HepG2 (cell line): ENCODE results near the gene SERPINB1. TPM values are rescaled to one million over a fixed set of nuclear protein-coding genes. Genes with fewer than 3 reads are reported as not detected.
A peak's percentile ranks its signal among the peaks of the same experiment; 100 is the strongest.

Experiments used
- AHDC1 ChIP-seq: sonication (generic); formaldehyde crosslinking; IDR thresholded peaks from 2 replicates; pipeline ENCODE4 v1.5.1; 2020; ENCODE audit warnings: mild to moderate bottlenecking, missing genetic modification reagents, borderline replicate concordance
- BORCS8-MEF2B ChIP-seq: sonication (generic); formaldehyde crosslinking; IDR thresholded peaks from 2 replicates; pipeline ENCODE4 v1.8.0; 2022; ENCODE audit warnings: mild to moderate bottlenecking, missing genetic modification reagents
- CEBPB ChIP-seq: IDR thresholded peaks from 2 replicates; pipeline ENCODE4 v1.6.1; 2011; ENCODE audit warnings: low read depth, low read length, improper control_type of control experiment, borderline replicate concordance
- CEBPG ChIP-seq: IDR thresholded peaks from 2 replicates; pipeline ENCODE4 v1.6.1; 2016
- CHD4 ChIP-seq: fragments of 200-600 bp; sonication (generic); IDR thresholded peaks from 2 replicates; pipeline ENCODE4 v1.7.0; 2017; ENCODE audit warnings: mild to moderate bottlenecking, low read length, borderline replicate concordance
- GLMP ChIP-seq: sonication (generic); formaldehyde crosslinking; IDR thresholded peaks from 2 replicates; pipeline ENCODE4 v1.9.0; 2021; ENCODE audit warnings: missing genetic modification reagents, mild to moderate bottlenecking, borderline replicate concordance
- HHEX ChIP-seq: IDR thresholded peaks from 2 replicates; pipeline ENCODE4 v1.6.1; 2016; ENCODE audit warnings: control low read depth
- HOXA3 ChIP-seq: sonication (generic); formaldehyde crosslinking; IDR thresholded peaks from 2 replicates; pipeline ENCODE4 v1.5.0; 2020; ENCODE audit warnings: missing genetic modification reagents
- NCOR1 ChIP-seq: fragments of 200-600 bp; sonication (generic); IDR thresholded peaks from 2 replicates; pipeline ENCODE4 v1.7.0; 2017; ENCODE audit warnings: antibody characterized with exemption, low read length, borderline replicate concordance
- POLR2A ChIP-seq, 2 experiments: IDR thresholded peaks; 2 replicates each; pipeline ENCODE4 v1.6.1; 2011; ENCODE audit warnings: low read depth in 2 of 2, low read length in 2 of 2, mild to moderate bottlenecking in 1 of 2, moderate library complexity in 1 of 2; ENCODE audit not compliant: insufficient read depth in 1 of 2
- REPIN1 ChIP-seq: sonication (generic); formaldehyde crosslinking; IDR thresholded peaks from 2 replicates; pipeline ENCODE4 v1.8.0; 2022; ENCODE audit warnings: missing genetic modification reagents, low read depth, mild to moderate bottlenecking, borderline replicate concordance
- SCMH1 ChIP-seq: sonication (generic); formaldehyde crosslinking; IDR thresholded peaks from 2 replicates; pipeline ENCODE4 v1.9.0; 2021; ENCODE audit warnings: missing genetic modification reagents, mild to moderate bottlenecking, borderline replicate concordance
- TOPORS ChIP-seq: sonication (generic); formaldehyde crosslinking; IDR thresholded peaks from 2 replicates; pipeline ENCODE4 v1.8.0; 2023; ENCODE audit warnings: mild to moderate bottlenecking, missing genetic modification reagents
- TRAFD1 ChIP-seq: sonication (generic); formaldehyde crosslinking; IDR thresholded peaks from 2 replicates; pipeline ENCODE4 v1.5.1; 2020; ENCODE audit warnings: missing genetic modification reagents, mild to moderate bottlenecking, borderline replicate concordance
- ZNF441 ChIP-seq: sonication (generic); formaldehyde crosslinking; IDR thresholded peaks from 2 replicates; pipeline ENCODE4 v1.7.0; 2021; ENCODE audit warnings: missing genetic modification reagents, borderline replicate concordance
- ZNF703 ChIP-seq: sonication (generic); formaldehyde crosslinking; IDR thresholded peaks from 2 replicates; pipeline ENCODE4 v1.5.1; 2020; ENCODE audit warnings: missing genetic modification reagents, mild to moderate bottlenecking, moderate library complexity, borderline replicate concordance
- ZNF781 ChIP-seq: sonication (generic); formaldehyde crosslinking; IDR thresholded peaks from 2 replicates; pipeline ENCODE4 v1.5.1; 2020; ENCODE audit warnings: borderline replicate concordance, mild to moderate bottlenecking, missing genetic modification reagents; ENCODE audit errors: not compliant biosample characterization
- ZNF879 ChIP-seq: sonication (generic); formaldehyde crosslinking; IDR thresholded peaks from 2 replicates; pipeline ENCODE4 v1.8.1; 2023; ENCODE audit warnings: missing genetic modification reagents
- ZUFSP ChIP-seq: sonication (generic); formaldehyde crosslinking; IDR thresholded peaks from 2 replicates; pipeline ENCODE4 v1.9.0; 2021; ENCODE audit warnings: missing genetic modification reagents, mild to moderate bottlenecking, borderline replicate concordance
- polyA plus RNA-seq, 8 experiments: library from polyadenylated mRNA; depleted of rRNA in 3 of 8; stranded (reverse) in 7 of 8; unstranded in 1 of 8; fragments of >200 nt; fragmentation: Illumina TruSeq in 4 of 8; extraction: Trizol in 4 of 8; gene quantifications; 2 replicates each; pipeline versions ENCODE4 v1.2.1 to v1.2.3, GENCODE V29; 2011 to 2016; ENCODE audit warnings: low read depth in 4 of 8, missing spikeins in 1 of 8, mixed read lengths in 1 of 8; ENCODE audit not compliant: insufficient read depth in 1 of 8
- total RNA-seq, 5 experiments: library from RNA; depleted of rRNA; stranded (reverse); fragments of >200 nt; fragmentation: Illumina TruSeq; extraction: Trizol; gene quantifications; 2 replicates each; pipeline ENCODE4 v1.2.3, GENCODE V29; 2016; ENCODE audit warnings: low read depth in 1 of 5

SERPINB1 gene
- total and polyA plus RNA-seq, 2 of the 13 experiments (the other 11 are each of a cell fraction or from before 2014, with no cell fraction given) = 41.4 to 60.5 TPM

GRCh38 chr6:2877057-2877882, 35.6 kb upstream of the SERPINB1 start (continued):
- TF ChIP-seq ZNF781 (CRISPR knock-in tag) (no peak), AHDC1 (0 out of 2 replicates have a peak, but pooled peaks have one; percentile 39), BORCS8-MEF2B (CRISPR knock-in tag) (no peak), NCOR1 (peak; percentile 35; the same call in 1 of the 2 replicates), POLR2A (IDR thresholded peaks at IDR 0.05; ENCODE audit: insufficient read depth in 1 of 2, low read depth in 2 of 2, low read length in 2 of 2) (0 out of 4 replicates have a peak, but pooled peaks have one; percentile 31 to 54), ZNF703 (CRISPR knock-in tag) (no peak), GLMP (CRISPR knock-in tag) (no peak), ZUFSP (CRISPR knock-in tag) (no peak), TOPORS (CRISPR knock-in tag) (no peak), REPIN1 (CRISPR knock-in tag) (no peak), HOXA3 (peak; percentile 41; the same call in 1 of the 2 replicates), CEBPG (CRISPR knock-in tag) (peak; percentile 92), CHD4 (no peak), ZNF441 (CRISPR knock-in tag) (no peak), ZNF879 (no peak), CEBPB (peak; percentile 91), HHEX (CRISPR knock-in tag) (no peak), SCMH1 (CRISPR knock-in tag) (no peak), TRAFD1 (no peak)
